NCI-H345 treated with DMSO at 0.1 percent for 48 hours (cell line): ENCODE data around the gene UBE2G1.

Experiments
- DNase-seq: peaks from one replicate; lab custom pipeline; 2025; ENCODE audit not compliant: unreplicated experiment; lab: John Stamatoyannopoulos, UW

UBE2G1 gene

GRCh38 chr17:4250887-4251286 is 115.6 kb downstream of the UBE2G1 start:
- no peak for DNase-seq

GRCh38 chr17:4249452-4250029 is 116.9 kb downstream of the UBE2G1 start:
- DNase-seq, result no peak

GRCh38 chr17:4248504-4249277 is 117.8 kb downstream of the UBE2G1 start:
- no peak for DNase-seq

GRCh38 chr17:4247971-4248388 is 118.5 kb downstream of the UBE2G1 start:
- DNase-seq, result no peak

- peak; percentile 20 for DNase-seq
Observed at GRCh38 chr17:4247361-4247970, 119.0 kb downstream of the UBE2G1 start.

GRCh38 chr17:4246674-4247073 is 119.8 kb downstream of the UBE2G1 start:
- DNase-seq, result no peak

- no peak for DNase-seq
Observed at GRCh38 chr17:4241535-4241934, 124.9 kb downstream of the UBE2G1 start.

GRCh38 chr17:4236456-4236855 is 130.0 kb downstream of the UBE2G1 start:
- no peak for DNase-seq

GRCh38 chr17:4235372-4236279 is 130.8 kb downstream of the UBE2G1 start:
- DNase-seq, result no peak

GRCh38 chr17:4234401-4234800 is 132.1 kb downstream of the UBE2G1 start:
- no peak for DNase-seq

- DNase-seq, result no peak
Observed at GRCh38 chr17:4233668-4234258, 132.7 kb downstream of the UBE2G1 start.

GRCh38 chr17:4232168-4232813 is 134.2 kb downstream of the UBE2G1 start:
- DNase-seq, result no peak

GRCh38 chr17:4229627-4230541 is 136.6 kb downstream of the UBE2G1 start:
- no peak for DNase-seq

- no peak for DNase-seq
Observed at GRCh38 chr17:4221899-4222659, 144.4 kb downstream of the UBE2G1 start.

- DNase-seq, result no peak
Observed at GRCh38 chr17:4221163-4221562, 145.3 kb downstream of the UBE2G1 start.

GRCh38 chr17:4220655-4221054 is 145.8 kb downstream of the UBE2G1 start:
- DNase-seq, result no peak
